ENCODE results near the gene FAM83G.

DNA sequence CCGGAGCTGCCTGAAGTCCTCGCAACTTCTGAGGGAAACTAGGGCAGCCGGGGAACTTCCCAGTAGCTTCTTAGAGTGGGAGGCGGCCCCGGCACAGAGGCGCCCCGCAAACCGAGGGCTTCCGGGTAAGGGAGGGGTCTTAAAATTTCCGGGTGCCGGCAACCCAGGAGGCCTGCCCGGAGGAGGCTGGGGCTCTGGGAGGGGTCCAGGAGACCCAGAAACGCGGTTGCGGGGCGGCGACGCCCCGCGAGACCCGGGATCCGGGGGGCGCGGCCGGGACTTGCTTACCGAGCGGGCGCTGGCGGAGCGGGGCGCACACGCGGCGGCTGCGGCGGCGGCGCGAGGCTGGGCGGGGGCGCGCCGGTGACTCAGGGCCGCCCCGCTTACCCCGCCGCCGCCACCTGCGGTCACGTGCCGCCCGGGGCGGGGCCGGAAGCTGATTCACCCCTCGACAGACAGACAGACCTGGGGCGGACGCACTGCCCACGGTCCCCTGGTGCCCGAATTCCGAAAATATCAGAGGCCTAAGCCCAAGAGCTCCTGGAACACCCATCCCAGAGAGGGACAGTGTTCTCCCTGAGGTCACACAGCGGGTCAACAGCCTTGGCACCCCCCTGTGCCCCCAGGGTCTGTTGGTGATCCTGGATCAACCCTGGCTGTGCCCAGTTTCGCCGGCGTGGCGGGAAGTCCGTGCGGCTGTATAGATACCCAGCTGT, at the start of gene FAM83G:
- TF ChIP-seq ISL1 (CRISPR knock-in tag; IDR thresholded peaks at IDR 0.05) (no peak), ARNTL (CRISPR knock-in tag; IDR thresholded peaks at IDR 0.05; ENCODE audit: borderline replicate concordance, low read depth) (no peak), ZNF70 (CRISPR knock-in tag; IDR thresholded peaks at IDR 0.05) (no peak), TOX (CRISPR knock-in tag; IDR thresholded peaks at IDR 0.05; ENCODE audit: borderline replicate concordance) (no peak), OSR1 (CRISPR knock-in tag; IDR thresholded peaks at IDR 0.05) (no peak)
- TF ChIP-seq, protein P1, sequence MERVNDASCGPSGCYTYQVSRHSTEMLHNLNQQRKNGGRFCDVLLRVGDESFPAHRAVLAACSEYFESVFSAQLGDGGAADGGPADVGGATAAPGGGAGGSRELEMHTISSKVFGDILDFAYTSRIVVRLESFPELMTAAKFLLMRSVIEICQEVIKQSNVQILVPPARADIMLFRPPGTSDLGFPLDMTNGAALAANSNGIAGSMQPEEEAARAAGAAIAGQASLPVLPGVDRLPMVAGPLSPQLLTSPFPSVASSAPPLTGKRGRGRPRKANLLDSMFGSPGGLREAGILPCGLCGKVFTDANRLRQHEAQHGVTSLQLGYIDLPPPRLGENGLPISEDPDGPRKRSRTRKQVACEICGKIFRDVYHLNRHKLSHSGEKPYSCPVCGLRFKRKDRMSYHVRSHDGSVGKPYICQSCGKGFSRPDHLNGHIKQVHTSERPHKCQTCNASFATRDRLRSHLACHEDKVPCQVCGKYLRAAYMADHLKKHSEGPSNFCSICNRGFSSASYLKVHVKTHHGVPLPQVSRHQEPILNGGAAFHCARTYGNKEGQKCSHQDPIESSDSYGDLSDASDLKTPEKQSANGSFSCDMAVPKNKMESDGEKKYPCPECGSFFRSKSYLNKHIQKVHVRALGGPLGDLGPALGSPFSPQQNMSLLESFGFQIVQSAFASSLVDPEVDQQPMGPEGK (CRISPR knock-in tag; IDR thresholded peaks at IDR 0.05; ENCODE audit: borderline replicate concordance): no peak

Data from SK-N-SH treated with all-trans-retinoic acid at 6 μM for 48 hours (cell line).